Iris pigment epithelial cell (primary cell): ENCODE measurements around the gene TTLL12.

Experiments used
- DNase-seq: peaks from one replicate; pipeline ENCODE4 v3.0.0-alpha.2; 2011; ENCODE audit warnings: low read depth

Gene TTLL12

GRCh38 chr22:43199541-43199940, 12.6 kb upstream of the TTLL12 start:
- DNase-seq = no peak

GRCh38 chr22:43198936-43199335, 12.0 kb upstream of the TTLL12 start:
- DNase-seq = no peak

- DNase-seq = no peak
These were observed 11.2 kb upstream of the TTLL12 start for GRCh38 chr22:43198126-43198525.

DNA sequence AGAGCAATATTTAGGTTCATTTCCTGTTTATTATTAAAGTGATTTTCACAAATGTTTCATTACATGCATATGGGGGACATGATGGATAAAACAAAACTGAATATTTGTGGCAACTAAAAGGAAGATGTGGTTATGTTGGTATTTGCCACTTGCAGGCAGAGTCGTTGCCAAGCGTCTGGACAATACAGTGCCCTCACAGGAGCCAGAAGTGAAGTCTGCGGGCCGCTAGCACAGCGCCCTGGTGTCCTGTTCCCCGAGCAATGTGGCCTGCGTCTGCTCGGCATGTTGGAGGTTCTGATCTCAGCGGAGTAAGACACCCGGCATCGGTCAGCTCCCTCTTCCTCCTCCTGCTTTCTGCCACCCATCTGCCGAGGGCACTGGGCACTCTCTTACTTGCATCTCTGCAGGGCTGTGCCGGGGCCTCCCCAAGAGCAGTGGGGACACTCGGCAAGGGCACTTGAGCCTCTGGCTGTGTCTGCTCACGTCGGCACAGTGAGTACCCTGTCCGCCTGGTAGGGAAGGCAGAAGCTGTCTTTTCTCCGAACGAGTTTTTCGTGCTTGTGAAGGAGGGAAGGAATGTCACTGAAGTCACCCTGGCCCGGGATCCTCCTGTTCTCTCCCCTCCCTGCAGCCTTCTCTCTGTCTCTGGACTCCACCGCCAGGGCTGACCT, 10.5 kb upstream of the TTLL12 start:
- no peak for DNase-seq

GRCh38 chr22:43191831-43192230, 4.9 kb upstream of the TTLL12 start:
- DNase-seq = no peak

DNA sequence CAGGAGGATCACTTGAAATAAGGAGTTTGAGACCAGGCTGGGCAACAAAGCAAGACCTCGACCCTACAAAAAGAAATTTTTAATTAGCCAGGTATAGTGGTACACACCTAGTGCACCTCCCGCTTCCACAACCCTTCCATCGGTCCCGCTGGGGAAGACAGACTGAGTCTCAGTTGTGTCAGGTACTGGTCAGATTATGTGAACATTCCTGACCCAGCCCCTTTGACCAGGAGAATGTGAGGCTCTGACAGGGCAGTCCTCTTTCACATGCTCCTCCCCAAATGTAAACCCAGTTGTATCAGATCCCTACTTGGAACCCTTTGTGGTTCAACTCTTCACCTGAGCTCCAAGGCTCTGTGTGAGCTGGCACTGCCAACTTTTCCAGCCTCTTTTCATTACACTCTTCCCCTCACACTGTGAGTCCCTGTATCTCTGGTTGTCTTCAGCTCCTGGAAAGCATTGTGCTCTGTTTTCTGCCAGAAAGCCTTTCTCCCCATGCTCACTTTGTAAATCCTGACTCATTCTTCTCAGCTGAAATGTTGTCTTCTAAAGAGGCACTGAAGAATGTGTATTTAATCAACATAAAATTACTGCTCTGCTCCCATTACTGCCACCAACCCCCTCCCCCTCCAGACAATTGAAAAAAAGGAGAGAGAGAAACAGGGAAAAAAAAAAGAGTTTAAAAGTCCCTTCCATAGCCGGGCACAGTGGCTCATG, 2.1 kb upstream of the TTLL12 start:
- no peak for DNase-seq

- DNase-seq = peak; percentile 91
These were observed 501 bp upstream of the TTLL12 start for GRCh38 chr22:43187171-43188099.

- peak; percentile 28 for DNase-seq
These were observed 1.1 kb downstream of the TTLL12 start for GRCh38 chr22:43185860-43186261.

GRCh38 chr22:43183496-43184277, 3.2 kb downstream of the TTLL12 start:
- DNase-seq = peak; percentile 94

DNA sequence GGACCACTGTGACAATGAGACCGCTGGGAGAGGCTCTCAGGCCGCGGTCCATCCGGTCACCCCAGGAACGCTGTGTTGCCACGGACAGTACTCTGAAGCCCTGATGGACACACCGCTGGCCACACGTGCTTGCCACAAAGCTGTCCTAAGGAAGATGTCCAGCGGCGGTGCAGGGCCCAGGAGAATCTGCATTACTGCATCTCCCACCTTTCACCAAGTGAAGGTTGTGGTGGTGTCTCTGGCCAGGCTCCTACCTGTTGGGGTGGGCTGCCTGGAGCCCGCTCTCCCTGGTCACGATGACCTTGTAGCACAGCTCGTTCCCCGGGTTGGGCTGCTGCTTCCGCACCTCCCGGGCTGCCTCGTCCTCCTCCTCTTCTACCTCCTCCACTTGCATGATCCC, 4.2 kb downstream of the TTLL12 start:
- no peak for DNase-seq

DNA sequence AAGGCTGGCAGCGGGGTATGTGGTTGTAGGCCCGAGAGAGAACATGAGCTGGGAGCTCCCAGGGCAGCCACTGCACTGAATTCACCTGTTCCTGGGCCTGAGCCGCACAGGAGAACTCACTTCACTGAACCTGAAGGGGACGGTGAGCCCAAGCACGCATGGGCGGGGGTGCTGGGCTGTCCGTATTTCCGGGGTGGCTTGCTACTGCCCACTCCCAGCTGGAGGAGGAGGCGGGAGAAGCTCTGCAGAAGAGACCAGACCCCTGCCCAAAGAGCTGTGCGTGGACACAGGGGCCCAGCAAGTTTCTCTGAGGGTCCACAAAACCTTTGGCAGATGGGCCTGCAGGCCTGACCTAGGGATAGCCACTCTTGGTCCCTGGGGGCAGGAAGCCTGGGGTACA, 4.8 kb downstream of the TTLL12 start:
- no peak for DNase-seq

DNA sequence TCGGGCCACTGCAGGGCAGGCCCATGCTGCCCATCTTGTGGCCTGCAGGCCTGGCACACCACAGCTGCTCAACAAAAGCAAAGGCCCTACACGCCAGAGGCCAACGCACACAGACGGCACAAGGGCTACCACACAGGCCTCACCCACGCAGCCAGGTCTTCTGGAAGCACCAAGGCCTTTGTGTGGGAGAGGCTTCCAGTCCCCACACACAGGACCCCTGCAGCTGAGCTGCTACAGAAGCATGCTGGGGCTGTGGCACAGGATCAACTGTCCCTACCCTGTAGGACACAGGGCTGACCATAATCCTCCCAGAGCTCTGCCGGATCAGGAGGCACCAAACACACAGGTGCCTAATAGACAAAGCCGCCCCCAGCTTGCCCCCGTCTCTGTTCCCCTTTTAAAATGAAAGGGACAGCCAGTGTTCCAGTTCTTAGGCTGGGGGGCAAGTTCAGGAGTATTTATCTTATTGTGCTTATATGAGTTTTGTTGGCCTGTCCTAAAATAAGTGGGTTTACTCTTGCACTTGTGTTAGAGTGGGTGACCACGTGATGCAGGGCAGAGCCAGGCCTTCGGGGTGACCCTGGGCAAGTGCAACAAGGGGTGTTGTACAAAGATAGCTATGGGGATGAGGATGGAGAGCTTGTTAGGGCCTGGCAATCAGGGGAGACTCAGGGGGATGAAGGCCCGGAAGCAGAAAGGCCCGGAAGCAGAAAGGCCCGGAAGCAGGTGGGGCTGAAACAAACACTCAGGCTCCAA, 5.4 kb downstream of the TTLL12 start:
- DNase-seq = no peak

DNA sequence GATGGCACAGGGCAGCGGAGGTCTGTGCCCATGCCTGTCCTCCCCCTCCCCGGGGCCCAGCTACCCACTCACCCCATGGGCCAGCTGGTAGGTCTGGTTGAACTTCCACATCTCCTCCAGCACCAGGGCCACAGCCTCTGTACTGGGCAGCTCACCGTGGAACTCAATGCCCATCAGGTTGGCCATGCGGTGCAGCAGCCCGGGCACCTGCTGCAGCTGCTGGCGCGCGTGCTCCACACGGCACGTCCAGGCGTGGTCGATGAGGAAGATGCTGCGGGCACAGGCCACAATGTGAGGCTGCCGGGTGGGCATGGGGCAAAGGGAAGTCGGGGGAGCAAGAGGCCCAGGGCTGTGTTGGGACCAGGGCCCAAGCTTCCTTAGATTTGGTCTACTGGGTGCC, 6.3 kb downstream of the TTLL12 start:
- no peak for DNase-seq

GRCh38 chr22:43179911-43180195, 7.1 kb downstream of the TTLL12 start:
- no peak for DNase-seq

DNA sequence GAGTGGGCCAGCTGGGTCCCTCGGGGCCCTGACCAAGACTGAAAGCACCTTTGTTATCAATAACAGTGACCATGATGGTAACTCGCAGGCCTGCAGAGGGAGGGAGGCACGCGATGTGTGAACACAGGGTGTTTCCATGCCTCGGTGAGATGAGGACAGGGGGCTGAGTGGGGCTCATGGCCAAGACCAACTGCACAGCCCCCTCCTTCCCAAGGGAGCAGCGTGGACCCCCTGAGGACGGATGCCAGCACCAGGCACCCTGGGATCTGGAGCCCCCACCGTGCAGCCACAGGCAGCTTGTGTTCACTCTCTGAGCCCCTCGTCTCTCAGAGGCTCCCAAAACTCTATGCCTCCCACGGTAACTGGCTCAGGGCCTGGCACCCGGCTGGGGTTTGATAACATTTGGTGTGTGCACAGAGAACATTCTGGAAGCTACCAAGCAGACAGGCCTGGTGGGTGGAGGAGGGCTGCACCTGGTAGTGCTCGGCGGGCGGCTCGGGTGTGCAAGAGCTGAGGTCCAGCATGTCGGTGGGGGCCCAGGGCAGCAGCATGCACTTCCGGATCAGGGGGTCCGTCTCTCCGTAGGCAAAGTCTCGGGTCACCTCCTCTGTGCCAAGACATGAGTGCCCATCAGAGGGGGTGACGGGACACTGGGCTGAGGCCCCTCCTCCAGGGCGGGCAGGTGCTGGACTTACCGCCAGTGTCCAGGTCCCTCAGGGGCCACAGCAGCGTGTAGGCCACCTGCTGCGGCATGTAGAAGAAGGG, 7.6 kb downstream of the TTLL12 start:
- DNase-seq = no peak

DNA sequence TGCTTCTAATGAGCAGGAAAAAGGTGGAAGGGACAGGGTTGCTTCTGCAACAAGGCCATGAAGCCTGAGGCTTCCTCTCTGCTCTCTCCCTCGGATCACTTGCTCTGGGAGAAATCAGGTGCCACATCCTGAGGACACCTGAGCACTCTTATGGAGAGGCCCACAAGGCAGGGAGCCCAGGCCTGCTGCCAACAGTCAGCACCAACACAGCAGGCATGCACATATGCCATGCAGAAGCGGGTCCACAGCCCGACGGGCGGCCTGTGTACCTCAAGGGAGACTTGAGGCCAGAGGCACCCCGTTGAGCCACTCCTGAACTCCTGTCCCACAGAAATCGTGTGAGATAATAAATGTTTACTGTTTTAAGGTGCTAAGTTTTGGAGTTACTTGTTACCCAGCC, 9.5 kb downstream of the TTLL12 start:
- no peak for DNase-seq

DNA sequence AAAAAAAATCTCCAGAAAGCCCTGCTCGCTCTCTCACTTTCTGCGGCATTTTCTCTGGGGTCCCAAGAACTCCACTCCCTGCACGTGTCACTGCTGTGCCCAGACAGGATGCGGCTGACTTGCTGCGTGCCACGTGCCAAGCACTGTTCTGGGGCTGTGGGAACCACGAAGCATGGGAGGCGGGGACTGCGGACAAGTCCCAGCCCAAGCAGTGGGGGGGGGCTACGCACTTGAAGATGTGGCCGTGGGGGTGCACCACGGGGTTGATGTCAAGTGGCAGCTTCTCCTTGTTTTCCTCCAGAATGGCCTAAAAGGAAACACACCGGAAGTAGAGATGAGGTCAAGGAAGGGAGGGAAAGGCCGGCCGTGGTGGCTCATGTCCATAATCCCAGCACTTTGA, 10.8 kb downstream of the TTLL12 start:
- DNase-seq = no peak

DNA sequence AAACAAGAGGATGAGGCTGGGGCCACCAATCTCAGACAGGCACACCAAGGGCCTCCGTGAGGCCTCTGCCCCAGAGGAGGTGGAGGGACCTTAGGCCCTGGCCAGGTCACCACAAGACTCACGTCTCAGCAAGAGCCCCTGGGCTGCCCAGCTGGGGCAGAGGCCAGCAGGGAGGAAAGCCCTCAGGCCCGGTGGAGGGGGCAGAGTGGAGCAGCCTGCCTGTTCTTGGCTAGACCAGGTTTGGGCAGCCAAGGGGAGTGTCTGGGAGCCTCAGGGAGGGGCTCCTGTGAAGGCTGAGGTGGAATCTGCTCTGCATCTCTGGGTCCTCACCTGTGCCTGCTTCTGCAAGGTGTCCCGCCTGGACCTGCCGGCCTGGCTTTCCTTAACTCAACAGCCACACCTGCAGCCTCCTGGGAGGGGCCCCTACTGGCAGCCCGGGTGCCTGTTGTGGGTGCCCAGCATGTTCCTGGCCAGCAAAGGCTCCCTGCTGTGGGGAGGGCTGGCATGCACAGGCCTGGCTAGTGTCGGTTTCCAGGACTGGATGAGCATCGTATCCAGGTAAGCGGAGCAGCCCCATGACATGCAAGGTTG, 11.9 kb downstream of the TTLL12 start:
- DNase-seq = no peak

DNA sequence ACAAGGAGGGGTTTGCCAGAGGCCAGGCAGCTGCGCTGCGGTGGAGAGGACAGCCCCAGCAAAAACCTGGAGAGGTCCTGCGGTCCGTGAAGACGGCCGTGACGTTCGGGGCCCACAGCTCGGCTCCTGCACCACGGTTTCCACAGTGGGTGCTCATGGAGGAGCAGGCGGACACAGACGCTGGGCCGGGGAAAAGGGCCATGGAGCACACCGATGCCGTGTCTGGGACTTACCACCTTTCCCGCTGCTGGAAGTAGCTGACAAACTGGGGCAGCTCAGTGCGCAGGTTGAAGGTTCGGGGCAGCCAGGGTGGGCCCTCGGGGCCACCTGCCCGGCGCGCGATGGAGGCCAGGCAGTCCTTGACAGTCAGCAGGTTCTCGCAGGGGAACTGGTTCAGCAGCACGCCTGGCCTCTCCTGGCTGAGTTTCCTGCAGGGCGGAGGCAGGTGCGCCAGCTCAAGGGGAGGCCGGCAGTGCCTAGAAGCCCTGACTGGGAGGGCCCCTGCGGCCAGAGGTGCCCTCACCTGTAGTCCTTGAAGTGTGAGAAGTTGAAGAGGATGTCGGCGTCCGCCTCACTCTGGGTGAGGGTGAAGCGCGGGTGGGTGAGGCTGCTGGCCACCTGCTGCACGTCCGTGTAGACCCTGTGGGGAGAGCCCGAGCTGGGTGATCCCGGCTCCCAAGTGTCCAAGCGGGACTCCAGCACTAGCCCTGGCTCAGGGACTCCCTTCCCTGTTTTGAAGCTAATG, 12.8 kb downstream of the TTLL12 start:
- no peak for DNase-seq

DNA sequence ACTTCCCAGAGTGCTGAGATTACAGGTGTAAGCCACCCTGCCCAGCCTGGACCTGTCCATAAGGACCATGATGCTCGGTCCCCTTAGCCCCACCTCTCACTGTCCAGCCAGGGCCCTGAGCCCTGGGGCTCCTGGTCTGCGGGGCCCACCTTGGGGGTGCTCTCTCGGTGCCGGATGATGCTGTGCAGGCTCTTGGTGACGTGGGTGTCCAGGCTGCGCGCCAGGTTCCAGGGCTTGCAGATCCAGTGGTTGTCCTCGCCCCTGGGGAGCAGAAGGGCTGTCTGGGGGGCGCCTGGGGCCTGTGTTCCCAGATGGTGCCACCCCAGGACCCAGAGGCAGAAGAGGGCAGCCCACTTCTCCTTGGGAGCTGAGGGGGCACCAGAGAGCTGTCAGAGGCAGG, 13.4 kb downstream of the TTLL12 start:
- DNase-seq = no peak
